Activated CD4-positive, alpha-beta T cell treated with anti-CD3 and anti-CD28 coated beads, Interleukin-2, amount 50 U/mL, for 48 hours (primary cell): ENCODE data around the gene UTP18.
"Not testable (repeated sequence)": the region's sequence is repeated elsewhere in the genome, so short reads cannot be mapped to it uniquely, and the experiment has no call there.

Source experiments
- DNase-seq, 2 experiments: peaks; one replicate each; pipeline ENCODE4 v3.0.0-alpha.2; 2020

UTP18 gene

GRCh38 chr17:51260237-51261023 lies at the start of gene UTP18:
UTP18 (plus strand) TSS chr17:51260546; CDS start chr17:51260585, 39 bp downstream.
- DNase-seq: peak; percentile 95

GRCh38 chr17:51214920-51215319 lies 45.4 kb upstream of the UTP18 start:
- DNase-seq: no peak

GRCh38 chr17:51217946-51218345 lies 42.4 kb upstream of the UTP18 start:
- DNase-seq: no peak

GRCh38 chr17:51221322-51221721 lies 39.0 kb upstream of the UTP18 start:
- DNase-seq: no peak

GRCh38 chr17:51224402-51225262 lies 35.7 kb upstream of the UTP18 start:
- DNase-seq: no peak

GRCh38 chr17:51225523-51225922 lies 34.8 kb upstream of the UTP18 start:
- not testable (repeated sequence) for DNase-seq

GRCh38 chr17:51228161-51228560 lies 32.2 kb upstream of the UTP18 start:
- no peak for DNase-seq

- no peak for DNase-seq
Observed at GRCh38 chr17:51229889-51230288, 30.5 kb upstream of the UTP18 start.

- no peak for DNase-seq
Observed at GRCh38 chr17:51230306-51230705, 30.0 kb upstream of the UTP18 start.

GRCh38 chr17:51231999-51232398 lies 28.3 kb upstream of the UTP18 start:
- no peak for DNase-seq

GRCh38 chr17:51234162-51234561 lies 26.2 kb upstream of the UTP18 start:
- DNase-seq: no peak

- no peak for DNase-seq
Observed at GRCh38 chr17:51238255-51238887, 22.0 kb upstream of the UTP18 start.

GRCh38 chr17:51240275-51240674 lies 20.1 kb upstream of the UTP18 start:
- DNase-seq: no peak

GRCh38 chr17:51244041-51244440 lies 16.3 kb upstream of the UTP18 start:
- no peak for DNase-seq

GRCh38 chr17:51245535-51245934 lies 14.8 kb upstream of the UTP18 start:
- no peak for DNase-seq

- no peak for DNase-seq
Observed at GRCh38 chr17:51250314-51250840, 10.0 kb upstream of the UTP18 start.

GRCh38 chr17:51251010-51251409 lies 9.3 kb upstream of the UTP18 start:
- no peak for DNase-seq

- no peak for DNase-seq
Observed at GRCh38 chr17:51255673-51256072, 4.7 kb upstream of the UTP18 start.

GRCh38 chr17:51256101-51256500 lies 4.2 kb upstream of the UTP18 start:
- no peak for DNase-seq

- DNase-seq: no peak
Observed at GRCh38 chr17:51257150-51258081, 2.9 kb upstream of the UTP18 start.

GRCh38 chr17:51258756-51259563 lies 1.4 kb upstream of the UTP18 start:
- peak; percentile 15 to 25 for DNase-seq
